GM12872 (cell line): ENCODE results near the gene PLLP.

ENCODE experiments used
- TF ChIP-seq, protein P1 (sequence below): IDR thresholded peaks from 3 replicates; pipeline ENCODE4 v1.5.1; 2011; ENCODE audit warnings: low read depth, mild to moderate bottlenecking, low read length, moderate library complexity; ENCODE audit not compliant: insufficient read depth

The PLLP gene

DNA sequence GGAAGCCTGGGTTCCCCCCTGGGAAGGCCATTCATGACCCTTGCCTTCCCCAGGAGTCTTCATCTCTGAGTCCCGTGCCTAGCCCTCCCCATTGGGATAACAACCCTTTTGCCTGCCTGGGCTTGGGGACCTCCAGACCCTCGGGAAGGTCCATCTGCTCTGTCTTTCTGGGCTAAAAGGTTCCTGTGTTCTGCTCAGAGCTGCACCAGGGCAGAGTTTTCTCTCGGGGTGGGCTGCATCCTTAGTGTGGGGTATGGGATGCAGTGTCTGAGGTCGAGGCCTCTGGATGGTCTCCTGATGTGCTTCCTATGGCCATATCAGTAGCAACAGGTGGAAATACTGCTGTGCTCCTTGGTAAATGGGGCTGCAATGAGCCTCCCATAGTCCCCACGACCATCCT, 22.9 kb upstream of the PLLP start:
- TF ChIP-seq, protein P1, sequence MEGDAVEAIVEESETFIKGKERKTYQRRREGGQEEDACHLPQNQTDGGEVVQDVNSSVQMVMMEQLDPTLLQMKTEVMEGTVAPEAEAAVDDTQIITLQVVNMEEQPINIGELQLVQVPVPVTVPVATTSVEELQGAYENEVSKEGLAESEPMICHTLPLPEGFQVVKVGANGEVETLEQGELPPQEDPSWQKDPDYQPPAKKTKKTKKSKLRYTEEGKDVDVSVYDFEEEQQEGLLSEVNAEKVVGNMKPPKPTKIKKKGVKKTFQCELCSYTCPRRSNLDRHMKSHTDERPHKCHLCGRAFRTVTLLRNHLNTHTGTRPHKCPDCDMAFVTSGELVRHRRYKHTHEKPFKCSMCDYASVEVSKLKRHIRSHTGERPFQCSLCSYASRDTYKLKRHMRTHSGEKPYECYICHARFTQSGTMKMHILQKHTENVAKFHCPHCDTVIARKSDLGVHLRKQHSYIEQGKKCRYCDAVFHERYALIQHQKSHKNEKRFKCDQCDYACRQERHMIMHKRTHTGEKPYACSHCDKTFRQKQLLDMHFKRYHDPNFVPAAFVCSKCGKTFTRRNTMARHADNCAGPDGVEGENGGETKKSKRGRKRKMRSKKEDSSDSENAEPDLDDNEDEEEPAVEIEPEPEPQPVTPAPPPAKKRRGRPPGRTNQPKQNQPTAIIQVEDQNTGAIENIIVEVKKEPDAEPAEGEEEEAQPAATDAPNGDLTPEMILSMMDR = no peak

DNA sequence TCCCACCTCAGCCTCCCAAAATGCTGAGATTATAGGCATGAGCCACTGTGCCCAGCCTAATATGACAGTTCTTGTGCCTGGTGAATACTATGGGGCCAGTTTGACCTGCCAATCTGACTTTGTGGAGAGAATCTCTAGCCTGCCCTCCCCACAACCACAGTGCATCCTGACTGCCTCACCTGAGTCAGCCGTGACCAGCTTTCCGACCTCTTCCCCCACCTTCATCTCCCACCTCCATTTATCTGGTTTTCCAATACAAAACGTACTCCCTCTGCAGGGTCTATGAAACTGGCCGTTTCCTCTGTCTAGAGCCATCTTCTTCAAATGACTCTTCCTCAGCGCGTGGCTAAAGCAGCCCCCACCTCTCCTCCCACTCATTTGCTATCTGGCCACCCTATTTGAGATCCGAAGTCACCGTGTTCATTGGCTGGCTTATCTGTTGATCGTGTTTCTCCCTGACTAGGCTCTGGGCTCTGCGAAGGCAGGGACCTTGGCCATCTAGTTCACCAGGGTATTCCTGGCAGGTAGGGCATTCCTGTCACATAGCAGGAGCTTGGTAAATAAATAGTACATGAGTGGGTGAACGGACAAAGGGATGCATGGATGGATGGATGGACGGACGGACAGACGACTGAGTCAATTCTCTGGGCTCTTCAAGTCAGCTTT, 22.3 kb upstream of the PLLP start:
- TF ChIP-seq, protein P1 = no peak

GRCh38 chr16:57305159-57305811, 20.8 kb upstream of the PLLP start:
- TF ChIP-seq, protein P1 = no peak

DNA sequence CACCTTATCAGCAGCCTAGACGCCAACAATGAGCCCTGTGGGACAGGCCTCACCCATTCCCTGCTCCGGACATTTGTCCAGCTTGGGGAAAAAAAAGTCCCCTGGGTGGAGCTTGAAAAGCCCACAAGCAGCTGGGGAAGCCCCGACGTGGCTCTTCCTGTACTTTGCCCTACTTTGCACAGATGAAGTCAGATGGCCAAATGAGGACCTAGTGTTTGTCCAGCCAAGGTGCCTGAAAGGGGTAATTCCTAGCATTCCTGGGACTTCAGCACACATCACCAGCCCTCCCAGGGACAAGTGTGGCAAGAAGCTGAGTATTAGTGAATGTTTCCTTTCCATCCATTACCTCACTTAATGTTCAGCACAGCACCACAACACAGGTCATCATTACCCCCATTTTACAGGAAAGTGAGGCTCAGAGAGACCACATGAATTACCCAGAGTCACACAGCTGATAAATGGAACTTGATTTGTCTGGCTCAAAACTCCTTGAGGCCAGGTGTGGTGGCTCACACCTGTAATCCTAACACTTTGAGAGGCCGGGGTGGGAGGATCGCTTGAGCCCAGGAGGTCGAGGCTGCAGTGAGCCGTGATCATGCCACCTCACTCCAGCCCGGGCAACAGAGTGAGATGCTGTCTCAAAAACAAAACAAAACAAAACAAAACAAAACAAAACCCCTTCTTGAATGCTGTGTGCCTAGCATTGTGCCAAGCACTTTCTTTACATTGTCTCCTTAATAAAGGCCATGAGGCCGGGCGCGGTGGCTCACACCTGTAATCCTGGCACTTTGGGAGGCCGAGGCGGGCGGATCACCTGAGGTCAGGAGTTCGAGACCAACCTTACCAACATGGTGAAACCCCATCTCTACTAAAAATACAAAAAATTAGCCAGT, 19.9 kb upstream of the PLLP start:
- TF ChIP-seq, protein P1 = no peak

GRCh38 chr16:57303910-57304168, 19.4 kb upstream of the PLLP start:
- TF ChIP-seq, protein P1 = no peak

DNA sequence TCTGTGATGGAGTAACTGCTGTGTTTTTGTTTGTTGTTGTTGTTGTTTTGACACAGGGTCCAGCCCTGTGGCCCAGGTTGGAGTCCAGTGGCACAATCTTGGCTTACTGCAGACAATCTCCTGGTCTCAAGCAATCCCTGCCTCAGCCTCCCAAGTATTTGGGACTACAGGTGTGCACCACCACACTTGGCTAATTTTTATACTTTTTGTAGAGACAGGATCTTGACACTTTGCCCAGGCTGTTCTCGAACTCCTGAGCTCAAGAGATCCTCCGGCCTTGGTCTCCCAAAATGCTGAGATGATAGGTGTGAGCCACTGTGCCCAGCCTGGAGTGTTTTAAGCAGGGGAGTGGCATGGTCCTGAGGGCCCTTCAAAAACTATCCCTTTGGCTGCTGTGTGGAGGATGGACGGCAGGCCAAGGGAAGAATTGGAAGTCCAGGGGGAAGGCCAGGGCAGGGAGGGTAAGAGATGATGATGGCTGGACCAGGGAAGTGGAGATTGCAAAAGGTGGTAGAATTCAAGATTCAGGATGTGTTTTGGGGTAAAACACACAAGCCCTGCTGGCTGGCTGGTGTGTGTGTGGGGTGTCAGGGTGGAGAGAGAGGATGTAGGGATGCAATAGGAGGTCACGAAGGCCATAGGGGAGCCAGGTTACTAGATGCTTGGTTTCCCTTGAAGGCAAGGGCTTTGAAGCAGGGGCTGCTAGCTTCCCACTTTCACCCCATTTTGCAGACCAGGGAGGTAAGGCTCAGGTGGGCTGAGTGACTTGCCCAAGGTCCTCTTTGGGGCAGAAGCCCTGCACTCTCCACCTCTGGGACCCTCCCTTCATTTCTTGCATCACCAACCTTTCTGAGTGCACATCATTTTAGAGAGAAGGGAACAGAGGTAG, 18.8 kb upstream of the PLLP start:
- TF ChIP-seq, protein P1 = no peak
